Body of pancreas (tissue), 4 donors: Measurements from ENCODE around the gene ANKRD33. TPM values are rescaled to one million over a fixed set of nuclear protein-coding genes. Genes with fewer than 3 reads are reported as not detected.

Source experiments
- ATAC-seq: fragments of 150-250 bp; one replicate; pipeline ENCODE4 v1.9.1; 2016
- DNase-seq, 4 donors: peaks; one replicate each; pipeline ENCODE4 v3.0.0-alpha.2; 2019
- H3K27ac ChIP-seq, 4 donors: fragments of 200-600 bp; sonication (generic); 1 replicate in 3 of 4; 2 replicates in 1 of 4; pipeline versions ENCODE4 v1.5.1 to v1.6.1; 2016 to 2019; ENCODE audit warnings: mild to moderate bottlenecking in 1 of 4, mixed read lengths in 1 of 4, moderate library complexity in 1 of 4
- H3K27me3 ChIP-seq, 2 donors: fragments of 200-600 bp; sonication (generic); one replicate each; pipeline ENCODE4 v1.6.0; 2016; ENCODE audit warnings: mild to moderate bottlenecking in 1 of 2
- H3K36me3 ChIP-seq, 2 donors: fragments of 200-600 bp; sonication (generic); replicated peaks in 1 of 2; 2 replicates each; pipeline ENCODE4 v1.5.1; 2016; ENCODE audit warnings: low read depth in 2 of 2; ENCODE audit not compliant: insufficient read depth in 1 of 2
- H3K4me1 ChIP-seq: fragments of 200-600 bp; sonication (generic); one replicate; pipeline ENCODE4 v1.6.0; 2016
- H3K4me3 ChIP-seq, 2 donors: fragments of 200-600 bp; sonication (generic); 1 replicate in 1 of 2; 2 replicates in 1 of 2; pipeline ENCODE4 v1.5.1; 2016 to 2019
- H3K9me3 ChIP-seq, 3 donors: fragments of 200-600 bp; sonication (generic); 1 replicate in 2 of 3; 2 replicates in 1 of 3; pipeline ENCODE4 v1.5.1; 2016
- CTCF ChIP-seq, 7 experiments: fragments of 450-650 bp in 4 of 7; fragments of 200-600 bp in 3 of 7; sonication (generic) in 3 of 7; IDR thresholded peaks; one replicate each; pipeline ENCODE4 v1.5.1; 2016 to 2019; ENCODE audit warnings: antibody characterized with exemption in 7 of 7
- POLR2A ChIP-seq, 3 donors: fragments of 450-650 bp; IDR thresholded peaks; one replicate each; pipeline ENCODE4 v1.6.1; 2016; ENCODE audit warnings: antibody characterized with exemption in 3 of 3, mild to moderate bottlenecking in 2 of 3
- WGBS, 2 donors: methylation state at CpG; one replicate each; pipeline ENCODE4 v1.1.5; 2017; 5-methylcytosine and 5-hydroxymethylcytosine counted together
- intact Hi-C: fragments of 100-400 bp; cut with DNase I; formaldehyde crosslinking; loops from one replicate; pipeline ENCODE4 v1.15.1; 2023
- total RNA-seq, 2 donors: library from RNA; depleted of rRNA; stranded (reverse); fragments of >200 nt; gene quantifications; one replicate each; pipeline ENCODE4 v1.1.0, GENCODE V29; 2016

Gene ANKRD33
- total RNA-seq, 2 donors from 2014 or later, result not detected

- Histone ChIP-seq H3K36me3 (no peaks in the 10 kb centered on the region), H3K4me1 (peaks cover 20% of the 10 kb centered on the region), H3K27me3 (peaks cover 0 to 17% of the 10 kb centered on the region in 2 donors), H3K27ac (no peak overlapping the region), H3K9me3 (no peaks in the 10 kb centered on the region), H3K4me3 (no peak overlapping the region)
- ATAC-seq (no peak), DNase-seq (no peak)
- WGBS, 2 donors, result 74 to 76% methylated on average over 8 to 12 of the region's 12 CpGs
- no peak for TF ChIP-seq CTCF (IDR thresholded peaks at IDR 0.05)
- TF ChIP-seq POLR2A (IDR thresholded peaks at IDR 0.05), result no peak
- intact Hi-C loops, result no loop called here
These were observed 22.9 kb upstream of the ANKRD33 start for GRCh38 chr12:51864833-51865670.

- peaks cover 0 to 17% of the 10 kb centered on the region in 2 donors for H3K27me3 ChIP-seq
- no peaks in the 10 kb centered on the region for H3K9me3 ChIP-seq
- no peak overlapping the region for H3K27ac ChIP-seq
- no peak overlapping the region for H3K4me3 ChIP-seq
- H3K36me3 ChIP-seq, result no peaks in the 10 kb centered on the region
- H3K4me1 ChIP-seq, result peaks cover 20% of the 10 kb centered on the region
- TF ChIP-seq POLR2A (IDR thresholded peaks at IDR 0.05), result no peak
- TF ChIP-seq CTCF (IDR thresholded peaks at IDR 0.05), result no peak
- 90% methylated on average over 7 of the region's 7 CpGs; no CpG with 5 or more reads in 1 of the 2 donors for WGBS, 2 donors
- intact Hi-C loops, result no loop called here
- no peak for ATAC-seq
- no peak for DNase-seq
These were observed 22.1 kb upstream of the ANKRD33 start for GRCh38 chr12:51865757-51866270.

- Histone ChIP-seq H3K9me3 (no peaks in the 10 kb centered on the region), H3K27ac (no peak overlapping the region), H3K36me3 (no peaks in the 10 kb centered on the region), H3K4me3 (no peak overlapping the region), H3K27me3 (peaks cover 0 to 17% of the 10 kb centered on the region in 2 donors), H3K4me1 (peaks cover 20% of the 10 kb centered on the region)
- intact Hi-C loops, result no loop called here
- TF ChIP-seq POLR2A (IDR thresholded peaks at IDR 0.05) (no peak), CTCF (IDR thresholded peaks at IDR 0.05) (no peak)
- DNase-seq, result no peak
- ATAC-seq, result no peak
- WGBS, 2 donors, result 87 to 88% methylated on average over 4 of the region's 4 CpGs
These were observed 21.6 kb upstream of the ANKRD33 start for GRCh38 chr12:51866324-51866723.

- intact Hi-C loops, result no loop called here
- ATAC-seq (no peak), DNase-seq (no peak)
- no peaks in the 10 kb centered on the region for H3K36me3 ChIP-seq
- H3K27me3 ChIP-seq, result peaks cover 0 to 17% of the 10 kb centered on the region in 2 donors
- 89 to 96% methylated on average over 8 of the region's 8 CpGs for WGBS, 2 donors
- H3K27ac ChIP-seq, result no peak overlapping the region
- H3K4me3 ChIP-seq, result no peak overlapping the region
- H3K4me1 ChIP-seq, result peaks cover 20% of the 10 kb centered on the region
- H3K9me3 ChIP-seq, result no peaks in the 10 kb centered on the region
- TF ChIP-seq CTCF (IDR thresholded peaks at IDR 0.05) (no peak), POLR2A (IDR thresholded peaks at IDR 0.05) (no peak)
These were observed 21.1 kb upstream of the ANKRD33 start for GRCh38 chr12:51866762-51867161.
